Measurements from ENCODE around the gene RIC8A.

- TF ChIP-seq CTCF (IDR thresholded peaks at IDR 0.05; ENCODE audit: insufficient read depth, low read depth, low read length) (no peak), EZH2 (IDR thresholded peaks at IDR 0.05; ENCODE audit: insufficient read depth, low read length) (no peak)
Observed at GRCh38 chr11:255176-255575, 47.7 kb downstream of the RIC8A start.
